ELF-1 (cell line): ENCODE measurements around the gene TBX3.

Experiments
- DNase-seq: peaks from one replicate; pipeline ENCODE4 v3.0.0-alpha.2; 2016; ENCODE audit warnings: low read depth, low spot score

The TBX3 gene

DNA sequence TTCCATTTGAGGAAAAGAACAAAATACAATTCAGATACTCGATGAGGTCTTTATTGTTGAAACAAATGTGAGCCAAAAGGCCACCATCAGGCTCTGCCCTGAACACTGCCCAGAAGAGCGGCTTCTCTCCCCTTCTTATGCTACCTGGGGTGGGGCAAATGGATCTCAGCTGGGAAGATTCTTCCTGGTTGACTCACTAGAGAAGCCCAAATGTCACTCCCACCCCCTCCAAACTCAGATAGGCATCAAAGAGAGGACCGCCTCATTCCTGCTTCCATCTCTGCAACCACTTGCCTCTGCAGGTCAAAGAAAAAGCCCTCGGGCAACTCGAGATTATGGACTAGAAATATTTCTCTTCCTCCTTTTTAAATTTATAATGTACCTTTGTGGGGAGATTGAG lies 55.8 kb downstream of the TBX3 start:
- DNase-seq = peak; percentile 80

DNA sequence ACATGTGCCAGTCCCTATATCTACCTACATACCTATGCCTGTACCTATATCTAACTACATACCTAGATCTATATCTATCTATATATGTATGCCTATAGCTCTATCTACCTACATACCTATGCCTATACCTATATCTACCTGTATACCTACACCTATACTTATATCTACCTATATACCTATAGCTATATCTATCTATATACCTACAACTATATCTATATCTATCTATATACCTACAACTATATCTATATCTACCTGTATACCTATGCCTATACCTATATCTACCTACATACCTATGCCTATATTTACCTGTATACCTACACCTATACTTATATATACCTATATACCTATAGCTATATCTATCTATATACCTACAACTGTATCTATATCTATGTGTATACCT lies 56.6 kb downstream of the TBX3 start:
- no peak for DNase-seq

DNA sequence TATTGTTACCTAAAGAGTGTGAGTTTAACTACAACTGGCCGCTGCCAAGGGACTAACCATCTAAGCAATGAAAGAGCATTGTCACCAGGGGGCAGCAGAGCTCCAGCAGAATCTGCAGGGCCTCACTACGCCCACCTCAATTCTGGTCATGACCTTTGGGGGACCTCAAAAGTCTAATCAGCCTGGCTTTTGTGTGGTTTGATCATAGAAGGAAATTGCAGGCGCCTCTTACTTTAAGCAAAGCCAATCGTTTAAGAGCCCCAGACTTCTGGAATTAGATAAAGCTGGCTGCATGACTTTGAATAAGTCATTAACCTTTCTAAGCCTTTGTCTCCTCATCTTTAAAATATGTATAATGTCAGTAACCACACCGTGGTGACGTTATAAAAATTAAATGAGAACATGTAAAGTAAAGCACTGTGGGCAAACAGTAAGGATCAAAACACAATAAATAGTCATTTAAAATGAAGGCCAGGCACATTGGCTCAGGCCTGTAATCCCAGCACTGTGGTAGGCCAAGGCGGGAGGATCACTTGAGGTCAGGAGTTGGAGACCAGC lies 58.6 kb downstream of the TBX3 start:
- peak; percentile 71 for DNase-seq

GRCh38 chr12:114623737-114624136 lies 60.2 kb downstream of the TBX3 start:
- DNase-seq = no peak
